ENCODE data around the gene ZC3H4.

The ZC3H4 gene

GRCh38 chr19:47132194-47132852, 18.7 kb upstream of the ZC3H4 start:
- no peak for DNase-seq

GRCh38 chr19:47130589-47131227, 17.1 kb upstream of the ZC3H4 start, which contains the start of gene SAE1:
Gene SAE1 (plus strand): TSS chr19:47130835. CDS start chr19:47130931, 96 bp downstream.
- DNase-seq: peak; percentile 97

- no peak for DNase-seq
These were observed 16.6 kb upstream of the ZC3H4 start for GRCh38 chr19:47130120-47130588.

- no peak for DNase-seq
These were observed 16.0 kb upstream of the ZC3H4 start for GRCh38 chr19:47129579-47129978.

GRCh38 chr19:47125669-47125938, 12.0 kb upstream of the ZC3H4 start:
- DNase-seq: no peak

- DNase-seq: peak; percentile 74
These were observed 11.5 kb upstream of the ZC3H4 start for GRCh38 chr19:47124937-47125668.

- no peak for DNase-seq
These were observed 9.8 kb upstream of the ZC3H4 start for GRCh38 chr19:47123406-47123805.

- DNase-seq: no peak
These were observed 9.1 kb upstream of the ZC3H4 start for GRCh38 chr19:47122359-47123335.

GRCh38 chr19:47120470-47121067, 7.0 kb upstream of the ZC3H4 start:
- no peak for DNase-seq

GRCh38 chr19:47113850-47114651, 475 bp upstream of the ZC3H4 start:
- DNase-seq: peak; percentile 58

- peak; percentile 72 for DNase-seq
These were observed 1.2 kb downstream of the ZC3H4 start for GRCh38 chr19:47112166-47112996.

- DNase-seq: no peak
These were observed 1.9 kb downstream of the ZC3H4 start for GRCh38 chr19:47111682-47112165.

- DNase-seq: no peak
These were observed 2.5 kb downstream of the ZC3H4 start for GRCh38 chr19:47111006-47111621.

GRCh38 chr19:47110521-47111005, 3.0 kb downstream of the ZC3H4 start:
- peak; percentile 21 for DNase-seq

- peak; percentile 20 for DNase-seq
These were observed 3.8 kb downstream of the ZC3H4 start for GRCh38 chr19:47109541-47110375.

GRCh38 chr19:47109177-47109540, 4.4 kb downstream of the ZC3H4 start:
- no peak for DNase-seq

GRCh38 chr19:47107953-47108746, 5.4 kb downstream of the ZC3H4 start:
- peak; percentile 18 for DNase-seq
